VCaP (cell line): ENCODE results near the gene DNAJC13.
"Not testable (repeated sequence)": the region's sequence is repeated elsewhere in the genome, so short reads cannot be mapped to it uniquely, and the experiment has no call there.

Experiments used
- H3K27ac ChIP-seq: fragments of 450-650 bp; 2 replicates; pipeline ENCODE4 v1.5.1; 2017
- TF ChIP-seq, protein P1 (sequence below): fragments of 450-650 bp; conservative IDR thresholded peaks from 2 replicates; pipeline ENCODE4 v1.5.1; 2017; ENCODE audit warnings: mild to moderate bottlenecking, moderate library complexity

The DNAJC13 gene

DNA sequence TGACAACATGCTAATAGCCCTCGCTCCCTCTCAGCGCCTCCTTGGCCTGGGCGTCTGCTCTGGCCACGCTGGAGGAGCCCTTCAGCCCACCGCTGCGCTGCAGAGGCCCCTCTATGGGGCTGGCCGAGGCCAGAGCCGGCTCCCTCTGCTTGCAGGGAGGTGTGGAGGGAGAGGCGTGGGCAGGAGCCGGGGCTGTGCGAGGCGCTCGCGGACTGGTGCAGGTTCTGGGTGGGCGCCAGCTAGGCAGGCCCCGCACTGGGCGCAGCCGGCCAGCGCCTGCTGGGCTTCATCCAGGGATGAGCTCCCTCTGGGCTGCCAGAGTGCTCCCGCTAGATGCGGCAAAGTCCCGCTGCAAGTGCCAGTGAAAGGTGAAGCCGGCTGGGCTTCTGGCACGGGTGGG lies 21.0 kb upstream of the DNAJC13 start:
- H3K27ac ChIP-seq, result no peak overlapping the region
- TF ChIP-seq, protein P1, sequence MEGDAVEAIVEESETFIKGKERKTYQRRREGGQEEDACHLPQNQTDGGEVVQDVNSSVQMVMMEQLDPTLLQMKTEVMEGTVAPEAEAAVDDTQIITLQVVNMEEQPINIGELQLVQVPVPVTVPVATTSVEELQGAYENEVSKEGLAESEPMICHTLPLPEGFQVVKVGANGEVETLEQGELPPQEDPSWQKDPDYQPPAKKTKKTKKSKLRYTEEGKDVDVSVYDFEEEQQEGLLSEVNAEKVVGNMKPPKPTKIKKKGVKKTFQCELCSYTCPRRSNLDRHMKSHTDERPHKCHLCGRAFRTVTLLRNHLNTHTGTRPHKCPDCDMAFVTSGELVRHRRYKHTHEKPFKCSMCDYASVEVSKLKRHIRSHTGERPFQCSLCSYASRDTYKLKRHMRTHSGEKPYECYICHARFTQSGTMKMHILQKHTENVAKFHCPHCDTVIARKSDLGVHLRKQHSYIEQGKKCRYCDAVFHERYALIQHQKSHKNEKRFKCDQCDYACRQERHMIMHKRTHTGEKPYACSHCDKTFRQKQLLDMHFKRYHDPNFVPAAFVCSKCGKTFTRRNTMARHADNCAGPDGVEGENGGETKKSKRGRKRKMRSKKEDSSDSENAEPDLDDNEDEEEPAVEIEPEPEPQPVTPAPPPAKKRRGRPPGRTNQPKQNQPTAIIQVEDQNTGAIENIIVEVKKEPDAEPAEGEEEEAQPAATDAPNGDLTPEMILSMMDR, result no peak

DNA sequence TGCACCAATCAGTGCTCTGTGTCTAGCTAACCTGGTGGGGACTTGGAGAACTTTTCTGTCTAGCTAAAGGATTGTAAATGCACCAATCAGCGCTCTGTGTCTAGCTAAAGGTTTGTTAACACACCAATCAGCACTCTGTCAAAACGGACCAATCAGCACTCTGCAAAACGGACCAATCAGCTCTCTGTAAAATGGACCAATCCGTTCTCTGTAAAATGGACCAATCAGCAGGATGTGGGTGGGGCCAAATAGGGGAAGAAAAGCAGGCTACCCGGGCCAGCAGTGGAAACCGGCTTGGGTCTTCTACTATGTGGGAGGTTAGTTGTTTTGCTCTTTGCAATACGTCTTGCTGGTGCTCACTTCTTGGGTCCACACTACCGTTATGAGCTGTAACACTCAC lies 20.5 kb upstream of the DNAJC13 start:
- H3K27ac ChIP-seq, result not testable (repeated sequence)

DNA sequence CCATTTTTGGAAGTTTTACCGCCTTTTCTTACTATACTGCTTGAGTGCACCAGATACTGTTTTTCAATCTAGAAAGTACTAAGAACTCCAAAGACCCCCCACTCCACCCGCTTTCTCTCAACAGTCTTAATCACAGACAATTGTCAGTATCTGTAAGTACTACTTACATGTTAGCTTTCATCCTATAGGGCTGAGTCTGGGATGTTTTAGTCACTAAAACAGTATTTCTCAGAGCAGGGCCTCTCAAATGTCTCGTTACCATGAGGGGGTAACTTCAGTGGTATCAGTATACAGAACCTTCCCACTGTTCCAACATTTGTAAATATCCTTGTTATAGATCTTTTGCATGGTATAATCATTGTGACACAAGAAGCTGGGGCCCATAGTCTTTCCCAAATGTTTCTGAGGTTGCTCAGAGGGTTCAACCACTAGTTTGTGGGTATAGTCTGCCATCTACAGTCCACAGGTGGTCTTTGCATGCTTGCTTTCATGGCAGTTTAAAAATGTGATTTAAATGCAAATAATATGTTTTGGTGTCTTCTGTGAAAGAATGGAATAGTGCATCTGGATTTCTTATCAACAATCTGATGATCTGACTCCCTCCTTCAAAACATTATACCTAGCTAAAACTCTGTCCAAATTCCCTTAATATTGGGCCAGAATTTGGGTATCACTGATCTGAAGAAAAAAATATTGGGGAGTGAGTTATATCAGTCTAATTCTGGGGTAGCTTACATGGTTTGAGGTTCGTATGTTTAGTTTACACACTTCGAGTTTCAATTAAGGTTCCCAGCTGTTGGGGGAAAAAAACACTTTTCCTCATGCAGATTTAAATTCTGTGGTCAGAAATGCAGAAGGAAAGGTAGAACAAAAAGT lies 18.0 kb upstream of the DNAJC13 start:
- peak overlapping the region; percentile 37 for H3K27ac ChIP-seq
- TF ChIP-seq, protein P1, result peak; percentile 89

DNA sequence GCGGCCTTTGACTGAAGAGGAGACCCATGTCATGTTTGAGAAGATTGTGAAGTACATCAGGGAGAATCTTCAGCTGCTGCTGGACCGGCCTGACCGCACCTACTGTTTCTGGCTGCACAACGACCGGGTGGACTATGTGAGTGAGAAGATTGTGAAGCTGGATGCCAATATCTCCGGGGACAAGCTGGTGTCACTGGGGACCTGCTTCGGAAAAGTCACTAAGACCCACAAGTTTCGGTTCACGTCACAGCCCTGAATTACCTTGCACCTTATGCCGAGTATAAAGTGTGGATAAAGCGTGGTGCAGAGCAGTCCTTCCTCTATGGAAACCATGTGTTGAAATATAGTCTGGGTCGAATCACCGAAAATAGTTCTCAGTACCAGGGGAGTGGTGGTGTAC lies 16.0 kb upstream of the DNAJC13 start:
- H3K27ac ChIP-seq, result no peak overlapping the region

DNA sequence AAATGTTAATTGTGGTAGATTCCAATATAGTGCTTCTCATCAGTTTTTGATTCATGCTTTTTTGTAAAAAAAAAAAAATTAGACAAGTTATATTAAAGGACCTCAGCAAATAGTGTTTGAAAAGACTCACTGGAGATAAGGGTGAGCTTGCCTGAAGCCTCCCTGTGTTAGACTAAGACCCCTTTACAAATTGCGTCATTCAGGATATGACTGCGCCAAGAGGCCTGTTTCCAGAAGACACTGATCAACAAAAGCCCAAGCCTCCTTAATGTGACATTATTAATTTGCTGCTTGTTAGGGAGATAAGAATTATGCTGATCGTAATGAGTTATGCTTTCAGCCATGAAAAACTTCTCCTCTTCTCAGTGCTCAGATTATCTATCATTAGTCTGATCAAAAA lies 13.0 kb upstream of the DNAJC13 start:
- H3K27ac ChIP-seq, result peak overlapping the region; percentile 82
- TF ChIP-seq, protein P1, result no peak

More for the DNA sequence above, 16.0 kb upstream of the DNAJC13 start:
- TF ChIP-seq, protein P1, result no peak

DNA sequence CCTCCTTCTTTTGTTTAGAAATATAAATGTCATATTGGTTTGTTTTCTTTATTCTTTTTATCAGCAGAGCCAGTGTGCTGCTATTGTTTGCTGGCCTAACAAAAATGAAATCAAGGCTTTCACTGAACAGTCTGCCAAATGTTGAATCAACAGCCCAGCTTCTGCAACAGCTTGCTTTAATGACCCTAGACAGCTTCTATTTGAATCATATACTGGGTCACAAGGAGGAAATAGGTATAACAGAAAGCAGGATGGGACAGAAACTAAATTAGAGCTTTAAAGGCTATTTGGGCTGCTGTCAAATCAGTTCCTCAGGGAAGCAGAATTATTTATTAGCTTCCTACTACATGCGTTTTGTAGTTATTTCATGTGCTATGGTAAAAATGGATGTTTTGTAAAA lies 12.1 kb upstream of the DNAJC13 start:
- H3K27ac ChIP-seq, result peak overlapping the region; percentile 82
- TF ChIP-seq, protein P1, result no peak

DNA sequence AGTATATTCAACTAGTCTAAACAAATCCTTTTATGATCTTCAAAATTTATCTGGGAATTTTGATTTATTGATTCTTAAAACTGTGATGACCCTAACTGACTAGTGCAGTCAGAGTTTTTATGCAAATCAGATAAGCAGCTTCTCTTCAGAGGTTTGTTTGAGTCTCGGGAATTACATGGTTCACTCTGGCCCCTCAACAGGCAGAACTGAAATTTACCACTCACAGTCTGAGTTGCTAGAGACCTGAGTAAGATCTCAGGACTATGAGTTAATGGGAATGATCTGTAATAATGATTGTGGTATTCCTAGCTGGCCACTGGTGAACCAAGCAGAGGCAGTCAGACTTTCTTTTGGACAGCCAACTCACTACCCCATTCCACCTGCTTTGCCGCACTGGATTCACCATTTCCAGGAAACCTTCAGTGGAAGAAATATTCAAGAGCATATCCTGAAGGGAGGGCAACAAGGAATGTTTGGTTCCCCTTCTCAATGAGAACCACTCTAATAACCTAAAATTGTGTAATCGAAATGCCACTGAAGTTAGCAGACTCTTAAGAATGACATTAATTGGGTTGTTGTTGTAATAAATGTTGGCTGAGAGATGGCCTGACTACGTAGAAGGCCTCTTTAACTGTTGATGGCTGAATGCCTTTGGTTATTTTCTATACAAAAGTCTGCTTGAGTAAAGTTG lies 11.5 kb upstream of the DNAJC13 start:
- TF ChIP-seq, protein P1, result no peak

DNA sequence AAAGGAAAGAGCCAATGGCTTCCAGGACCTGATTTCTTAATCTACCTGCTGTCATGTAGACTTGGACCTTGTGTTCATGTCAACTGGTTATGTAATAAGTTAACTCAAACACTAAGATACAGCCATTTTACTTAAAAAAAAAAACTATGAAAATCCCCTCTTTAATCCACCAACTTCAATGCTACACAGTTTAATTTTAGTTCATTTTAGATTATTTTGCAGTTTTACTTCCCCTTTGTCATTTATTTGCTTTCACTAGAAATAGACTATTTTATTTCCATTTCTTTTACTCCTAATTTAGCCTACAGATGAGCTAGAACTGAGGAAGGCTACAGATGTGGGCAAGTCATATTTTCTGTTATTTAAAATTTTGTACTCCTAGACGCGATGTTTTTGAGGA lies 10.7 kb upstream of the DNAJC13 start:
- H3K27ac ChIP-seq, result peak overlapping the region; percentile 82
- TF ChIP-seq, protein P1, result no peak

More for the DNA sequence above, 11.5 kb upstream of the DNAJC13 start:
- H3K27ac ChIP-seq, result peak overlapping the region; percentile 82
